Hepatocyte (in vitro differentiated cells): ENCODE measurements around the gene GPC5. TPM values are rescaled to one million over a fixed set of nuclear protein-coding genes. Genes with fewer than 3 reads are reported as not detected.

Experiments
- DNase-seq: peaks from one replicate; pipeline ENCODE4 v3.0.0-alpha.2; 2016; ENCODE audit warnings: low spot score
- H2AFZ ChIP-seq: fragments of 200-600 bp; sonication (generic); 2 replicates; pipeline ENCODE4 v1.6.0; 2016; ENCODE audit warnings: antibody characterized with exemption, mild to moderate bottlenecking
- H3K27ac ChIP-seq: fragments of 200-600 bp; sonication (generic); 2 replicates; pipeline ENCODE4 v1.5.1; 2016; ENCODE audit warnings: mild to moderate bottlenecking
- H3K27me3 ChIP-seq: fragments of 200-600 bp; sonication (generic); 2 replicates; pipeline ENCODE4 v1.6.1; 2016
- H3K36me3 ChIP-seq: fragments of 200-600 bp; sonication (generic); replicated peaks from 2 replicates; pipeline ENCODE4 v1.5.1; 2016; ENCODE audit warnings: low read depth; ENCODE audit not compliant: insufficient read depth
- H3K4me1 ChIP-seq: fragments of 200-600 bp; sonication (generic); 2 replicates; pipeline ENCODE4 v1.5.1; 2016; ENCODE audit warnings: mild to moderate bottlenecking, moderate library complexity; ENCODE audit not compliant: insufficient read depth
- H3K4me2 ChIP-seq: fragments of 200-600 bp; sonication (generic); 2 replicates; pipeline ENCODE4 v1.6.0; 2016
- H3K4me3 ChIP-seq: fragments of 200-600 bp; sonication (generic); 2 replicates; pipeline ENCODE4 v1.5.1; 2016; ENCODE audit warnings: mild to moderate bottlenecking
- H3K79me2 ChIP-seq: fragments of 200-600 bp; sonication (generic); 2 replicates; pipeline ENCODE4 v1.6.0; 2017; ENCODE audit warnings: mild to moderate bottlenecking
- H3K9me2 ChIP-seq: fragments of 200-600 bp; sonication (generic); replicated peaks from 2 replicates; pipeline ENCODE4 v1.6.0; 2017; ENCODE audit warnings: mild to moderate bottlenecking; ENCODE audit not compliant: insufficient read depth
- H3K9me3 ChIP-seq: fragments of 200-600 bp; sonication (generic); 2 replicates; pipeline ENCODE4 v1.5.1; 2016; ENCODE audit warnings: low read depth, mild to moderate bottlenecking
- H4K20me1 ChIP-seq: fragments of 200-600 bp; sonication (generic); 2 replicates; pipeline ENCODE4 v1.6.0; 2016; ENCODE audit warnings: mild to moderate bottlenecking; ENCODE audit not compliant: insufficient read depth, poor library complexity, severe bottlenecking
- EZH2 ChIP-seq: fragments of 200-600 bp; sonication (generic); IDR thresholded peaks from 2 replicates; pipeline ENCODE4 v1.6.1; 2016; ENCODE audit warnings: antibody characterized with exemption, mild to moderate bottlenecking, borderline replicate concordance
- EZH2phosphoT487 ChIP-seq: fragments of 200-600 bp; sonication (generic); IDR thresholded peaks from one replicate; pipeline ENCODE4 v1.6.1; 2018; ENCODE audit warnings: antibody characterized with exemption, mild to moderate bottlenecking, low read depth, moderate library complexity; ENCODE audit not compliant: unreplicated experiment, severe bottlenecking
- WGBS: methylation state at CpG from one replicate; pipeline ENCODE4 v1.1.6; 2016; ENCODE audit warnings: low lambda C conversion rate; ENCODE audit errors: missing lambda C conversion rate; 5-methylcytosine and 5-hydroxymethylcytosine counted together
- polyA plus RNA-seq: library from polyadenylated mRNA; unstranded; fragments of >200 nt; fragmentation: Nextera tagmentation; extraction: Ambion mirVana; gene quantifications from 2 replicates; pipeline ENCODE4 v1.2.1, GENCODE V29; 2016
- total RNA-seq: library from RNA; depleted of rRNA; stranded (reverse); fragments of >200 nt; gene quantifications from 2 replicates; pipeline ENCODE4 v1.2.3, GENCODE V29; 2014
- TF ChIP-seq, protein P1 (sequence below): fragments of 200-600 bp; sonication (generic); IDR thresholded peaks from 2 replicates; pipeline ENCODE4 v1.5.1; 2016; ENCODE audit warnings: antibody characterized with exemption, mild to moderate bottlenecking; ENCODE audit not compliant: poor library complexity

GPC5 gene
- total and polyA plus RNA-seq, 2 experiments from 2014 or later: 3.9 to 5.4 TPM

- Histone ChIP-seq H3K79me2 (no peaks in the 10 kb centered on the region), H3K4me1 (no peaks in the 10 kb centered on the region), H3K36me3 (no peaks in the 10 kb centered on the region), H3K27ac (no peak overlapping the region), H3K9me2 (no peaks in the 10 kb centered on the region), H3K4me2 (no peak overlapping the region), H4K20me1 (no peaks in the 10 kb centered on the region), H3K27me3 (no peaks in the 10 kb centered on the region), H3K4me3 (no peak overlapping the region), H3K9me3 (no peaks in the 10 kb centered on the region), H2AFZ (no peak overlapping the region)
- no peak for DNase-seq
- TF ChIP-seq, protein P1, sequence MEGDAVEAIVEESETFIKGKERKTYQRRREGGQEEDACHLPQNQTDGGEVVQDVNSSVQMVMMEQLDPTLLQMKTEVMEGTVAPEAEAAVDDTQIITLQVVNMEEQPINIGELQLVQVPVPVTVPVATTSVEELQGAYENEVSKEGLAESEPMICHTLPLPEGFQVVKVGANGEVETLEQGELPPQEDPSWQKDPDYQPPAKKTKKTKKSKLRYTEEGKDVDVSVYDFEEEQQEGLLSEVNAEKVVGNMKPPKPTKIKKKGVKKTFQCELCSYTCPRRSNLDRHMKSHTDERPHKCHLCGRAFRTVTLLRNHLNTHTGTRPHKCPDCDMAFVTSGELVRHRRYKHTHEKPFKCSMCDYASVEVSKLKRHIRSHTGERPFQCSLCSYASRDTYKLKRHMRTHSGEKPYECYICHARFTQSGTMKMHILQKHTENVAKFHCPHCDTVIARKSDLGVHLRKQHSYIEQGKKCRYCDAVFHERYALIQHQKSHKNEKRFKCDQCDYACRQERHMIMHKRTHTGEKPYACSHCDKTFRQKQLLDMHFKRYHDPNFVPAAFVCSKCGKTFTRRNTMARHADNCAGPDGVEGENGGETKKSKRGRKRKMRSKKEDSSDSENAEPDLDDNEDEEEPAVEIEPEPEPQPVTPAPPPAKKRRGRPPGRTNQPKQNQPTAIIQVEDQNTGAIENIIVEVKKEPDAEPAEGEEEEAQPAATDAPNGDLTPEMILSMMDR: no peak
- no peak for TF ChIP-seq EZH2
- TF ChIP-seq EZH2phosphoT487: no peak
- WGBS: 93% methylated on average over 1 of the region's 1 CpG
Observed at GRCh38 chr13:91863699-91864098, 465.3 kb downstream of the GPC5 start.

GRCh38 chr13:91868351-91868750 lies 469.9 kb downstream of the GPC5 start:
- H2AFZ ChIP-seq: no peak overlapping the region
- TF ChIP-seq, protein P1: no peak
- TF ChIP-seq EZH2: no peak
- TF ChIP-seq EZH2phosphoT487: no peak
- H3K9me2 ChIP-seq: no peaks in the 10 kb centered on the region
- no peak overlapping the region for H3K4me2 ChIP-seq
- H3K27me3 ChIP-seq: no peaks in the 10 kb centered on the region
- no peaks in the 10 kb centered on the region for H3K4me1 ChIP-seq
- no peaks in the 10 kb centered on the region for H3K79me2 ChIP-seq
- H3K27ac ChIP-seq: no peak overlapping the region
- no peaks in the 10 kb centered on the region for H4K20me1 ChIP-seq
- H3K4me3 ChIP-seq: no peak overlapping the region
- no peaks in the 10 kb centered on the region for H3K9me3 ChIP-seq
- DNase-seq: no peak
- no peaks in the 10 kb centered on the region for H3K36me3 ChIP-seq

- Histone ChIP-seq H3K27me3 (no peaks in the 10 kb centered on the region), H3K36me3 (no peaks in the 10 kb centered on the region), H3K9me2 (no peaks in the 10 kb centered on the region), H3K79me2 (no peaks in the 10 kb centered on the region), H4K20me1 (no peaks in the 10 kb centered on the region), H3K4me2 (no peak overlapping the region), H3K9me3 (no peaks in the 10 kb centered on the region), H3K4me1 (no peaks in the 10 kb centered on the region), H2AFZ (no peak overlapping the region), H3K4me3 (no peak overlapping the region), H3K27ac (no peak overlapping the region)
- DNase-seq: no peak
- 93% methylated on average over 3 of the region's 3 CpGs for WGBS
- TF ChIP-seq EZH2phosphoT487: no peak
- TF ChIP-seq, protein P1: no peak
- TF ChIP-seq EZH2: no peak
Observed at GRCh38 chr13:91878491-91878890, 480.1 kb downstream of the GPC5 start.

- Histone ChIP-seq H3K9me3 (no peaks in the 10 kb centered on the region), H3K4me3 (no peak overlapping the region), H3K27me3 (no peaks in the 10 kb centered on the region), H3K36me3 (no peaks in the 10 kb centered on the region), H3K4me2 (no peak overlapping the region), H3K27ac (no peak overlapping the region), H3K4me1 (no peaks in the 10 kb centered on the region), H4K20me1 (no peaks in the 10 kb centered on the region), H2AFZ (no peak overlapping the region), H3K9me2 (no peaks in the 10 kb centered on the region), H3K79me2 (no peaks in the 10 kb centered on the region)
- WGBS: 92% methylated on average over 2 of the region's 2 CpGs
- DNase-seq: no peak
- TF ChIP-seq, protein P1: no peak
- TF ChIP-seq EZH2phosphoT487: no peak
- no peak for TF ChIP-seq EZH2
Observed at GRCh38 chr13:91879360-91879759, 480.9 kb downstream of the GPC5 start.
